Measurements from ENCODE around the gene NEUROG1. TPM values are rescaled to one million over a fixed set of nuclear protein-coding genes. Genes with fewer than 3 reads are reported as not detected.

NEUROG1 gene
- total RNA-seq, 1 donor from 2014 or later, result not detected

- Mint-ChIP-seq H3K27ac (ENCODE audit: unreplicated experiment) (no peak overlapping the region), H3K36me3 (ENCODE audit: low read depth, unreplicated experiment) (no peaks in the 10 kb centered on the region), H3K4me1 (ENCODE audit: unreplicated experiment) (peaks cover 3% of the 10 kb centered on the region), H3K9me3 (ENCODE audit: unreplicated experiment) (no peaks in the 10 kb centered on the region), H3K4me3 (ENCODE audit: unreplicated experiment) (peak overlapping the region; percentile 62), H3K27me3 (ENCODE audit: unreplicated experiment) (peaks cover 10% of the 10 kb centered on the region)
- no peak for DNase-seq (ENCODE audit: low spot score)
- TF ChIP-seq CTCF (IDR thresholded peaks at IDR 0.05; ENCODE audit: unreplicated experiment), result no peak
These were observed 27.2 kb downstream of the NEUROG1 start for GRCh38 chr5:135508496-135509005.

GRCh38 chr5:135505973-135506372 lies 29.8 kb downstream of the NEUROG1 start:
- no peaks in the 10 kb centered on the region for H3K36me3 Mint-ChIP-seq (ENCODE audit: low read depth, unreplicated experiment)
- no peak overlapping the region for H3K4me3 Mint-ChIP-seq (ENCODE audit: unreplicated experiment)
- no peak for DNase-seq (ENCODE audit: low spot score)
- no peak overlapping the region for H3K27ac Mint-ChIP-seq (ENCODE audit: unreplicated experiment)
- H3K27me3 Mint-ChIP-seq (ENCODE audit: unreplicated experiment), result peaks cover 7% of the 10 kb centered on the region
- peaks cover 3% of the 10 kb centered on the region for H3K4me1 Mint-ChIP-seq (ENCODE audit: unreplicated experiment)
- H3K9me3 Mint-ChIP-seq (ENCODE audit: unreplicated experiment), result no peaks in the 10 kb centered on the region
- TF ChIP-seq CTCF (IDR thresholded peaks at IDR 0.05; ENCODE audit: unreplicated experiment), result no peak

- Mint-ChIP-seq H3K36me3 (ENCODE audit: low read depth, unreplicated experiment) (no peaks in the 10 kb centered on the region), H3K4me3 (ENCODE audit: unreplicated experiment) (no peak overlapping the region), H3K27ac (ENCODE audit: unreplicated experiment) (no peak overlapping the region), H3K4me1 (ENCODE audit: unreplicated experiment) (peaks cover 3% of the 10 kb centered on the region), H3K9me3 (ENCODE audit: unreplicated experiment) (no peaks in the 10 kb centered on the region), H3K27me3 (ENCODE audit: unreplicated experiment) (peaks cover 4% of the 10 kb centered on the region)
- TF ChIP-seq CTCF (IDR thresholded peaks at IDR 0.05; ENCODE audit: unreplicated experiment), result no peak
- no peak for DNase-seq (ENCODE audit: low spot score)
These were observed 31.4 kb downstream of the NEUROG1 start for GRCh38 chr5:135504376-135504775.

DNA sequence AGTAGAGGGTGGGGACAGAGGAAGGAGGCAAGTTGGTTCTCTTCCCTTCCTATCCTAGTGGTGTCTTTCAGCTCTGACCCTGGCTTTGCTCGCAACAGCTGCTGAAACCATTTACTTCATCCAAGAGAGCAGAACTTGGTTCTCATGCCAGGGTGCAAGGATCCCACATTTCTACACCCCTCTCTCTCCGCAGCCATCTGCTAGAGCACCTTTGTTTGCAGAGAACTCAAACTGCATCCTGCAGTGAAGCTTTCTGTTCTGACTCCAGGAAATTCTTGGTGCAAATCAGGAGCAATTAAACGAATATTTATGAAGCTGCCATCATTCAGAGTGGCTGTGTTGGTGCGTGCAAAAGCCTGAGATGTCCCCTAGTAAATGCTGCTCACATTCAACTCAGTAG lies 31.9 kb downstream of the NEUROG1 start:
- DNase-seq (ENCODE audit: low spot score), result no peak
- Mint-ChIP-seq H3K9me3 (ENCODE audit: unreplicated experiment) (no peaks in the 10 kb centered on the region), H3K27me3 (ENCODE audit: unreplicated experiment) (peaks cover 3% of the 10 kb centered on the region), H3K4me1 (ENCODE audit: unreplicated experiment) (peaks cover 3% of the 10 kb centered on the region), H3K4me3 (ENCODE audit: unreplicated experiment) (no peak overlapping the region), H3K36me3 (ENCODE audit: low read depth, unreplicated experiment) (no peaks in the 10 kb centered on the region), H3K27ac (ENCODE audit: unreplicated experiment) (no peak overlapping the region)
- TF ChIP-seq CTCF (IDR thresholded peaks at IDR 0.05; ENCODE audit: unreplicated experiment), result no peak

DNA sequence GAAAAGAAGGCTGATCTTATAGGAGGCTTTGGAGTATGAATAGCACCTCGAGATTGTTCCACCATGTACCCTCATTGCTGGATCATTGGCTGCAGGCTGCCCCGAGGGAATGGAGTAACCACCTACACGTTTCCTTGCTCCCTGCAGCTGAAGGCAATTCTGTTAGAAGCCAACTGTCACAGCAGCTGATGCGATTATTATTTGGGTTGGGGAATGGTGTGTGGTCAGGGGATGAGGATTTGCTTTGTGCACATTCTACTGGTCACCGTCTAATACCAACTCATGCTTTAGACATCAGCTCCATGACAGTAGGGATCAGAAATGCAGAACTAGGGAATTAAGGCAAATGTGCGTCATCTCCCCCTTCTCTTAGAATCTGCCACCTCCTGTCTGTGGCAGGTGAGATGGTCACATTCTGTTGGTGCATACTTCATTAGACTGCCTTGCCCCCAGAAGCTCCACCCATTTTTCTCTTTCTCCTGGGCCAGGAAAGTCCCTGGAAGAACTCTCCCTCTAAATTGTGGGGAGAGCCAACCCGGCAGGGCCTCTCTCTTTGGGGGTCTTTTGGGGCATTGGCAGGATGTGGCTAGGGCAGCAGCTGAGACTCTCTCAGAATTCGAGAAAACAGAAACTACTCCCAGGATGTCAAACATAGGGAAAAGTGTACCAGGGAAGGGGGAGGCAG lies 32.8 kb downstream of the NEUROG1 start:
- no peak for DNase-seq (ENCODE audit: low spot score)
- H3K36me3 Mint-ChIP-seq (ENCODE audit: low read depth, unreplicated experiment), result no peaks in the 10 kb centered on the region
- H3K9me3 Mint-ChIP-seq (ENCODE audit: unreplicated experiment), result no peaks in the 10 kb centered on the region
- TF ChIP-seq CTCF (IDR thresholded peaks at IDR 0.05; ENCODE audit: unreplicated experiment), result no peak
- no peak overlapping the region for H3K27ac Mint-ChIP-seq (ENCODE audit: unreplicated experiment)
- H3K4me3 Mint-ChIP-seq (ENCODE audit: unreplicated experiment), result no peak overlapping the region
- H3K27me3 Mint-ChIP-seq (ENCODE audit: unreplicated experiment), result peaks cover 3% of the 10 kb centered on the region
- no peaks in the 10 kb centered on the region for H3K4me1 Mint-ChIP-seq (ENCODE audit: unreplicated experiment)
